GM18870 (cell line): ENCODE measurements around the gene AMPD2.

ENCODE experiments used
- ATAC-seq: cut with Tn5 transposase; IDR thresholded peaks from one replicate; pipeline ENCODE4 v1.9.1; 2021; ENCODE audit warnings: moderate library complexity; ENCODE audit not compliant: unreplicated experiment

Gene AMPD2

GRCh38 chr1:109616391-109616790 is 3.2 kb upstream of the AMPD2 start:
- ATAC-seq, result no peak

DNA sequence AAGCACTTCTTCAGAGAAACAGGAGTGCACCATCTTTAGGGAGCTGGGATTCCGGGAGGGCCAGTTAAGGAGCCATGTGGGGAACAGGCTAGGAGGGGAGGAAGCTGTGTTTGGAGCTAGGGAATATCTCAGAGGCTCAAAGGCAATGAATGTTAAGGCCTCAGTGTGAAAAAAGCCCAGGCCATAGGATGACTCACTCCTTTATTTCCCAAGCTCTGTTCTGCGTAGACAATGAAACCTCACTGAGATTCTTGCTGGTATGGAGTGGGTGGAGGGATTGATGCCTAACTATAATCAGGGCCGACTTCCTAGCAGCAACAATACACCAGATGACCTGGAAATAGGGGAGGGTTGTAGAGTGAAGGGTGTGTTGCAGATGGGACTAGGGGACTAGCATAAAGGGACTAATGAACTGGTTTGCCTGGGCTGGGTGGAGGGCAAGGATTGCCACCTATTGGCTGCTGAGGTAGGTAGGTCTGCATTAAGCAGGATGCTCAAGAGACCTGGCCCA is 2.3 kb upstream of the AMPD2 start:
- ATAC-seq, result no peak

DNA sequence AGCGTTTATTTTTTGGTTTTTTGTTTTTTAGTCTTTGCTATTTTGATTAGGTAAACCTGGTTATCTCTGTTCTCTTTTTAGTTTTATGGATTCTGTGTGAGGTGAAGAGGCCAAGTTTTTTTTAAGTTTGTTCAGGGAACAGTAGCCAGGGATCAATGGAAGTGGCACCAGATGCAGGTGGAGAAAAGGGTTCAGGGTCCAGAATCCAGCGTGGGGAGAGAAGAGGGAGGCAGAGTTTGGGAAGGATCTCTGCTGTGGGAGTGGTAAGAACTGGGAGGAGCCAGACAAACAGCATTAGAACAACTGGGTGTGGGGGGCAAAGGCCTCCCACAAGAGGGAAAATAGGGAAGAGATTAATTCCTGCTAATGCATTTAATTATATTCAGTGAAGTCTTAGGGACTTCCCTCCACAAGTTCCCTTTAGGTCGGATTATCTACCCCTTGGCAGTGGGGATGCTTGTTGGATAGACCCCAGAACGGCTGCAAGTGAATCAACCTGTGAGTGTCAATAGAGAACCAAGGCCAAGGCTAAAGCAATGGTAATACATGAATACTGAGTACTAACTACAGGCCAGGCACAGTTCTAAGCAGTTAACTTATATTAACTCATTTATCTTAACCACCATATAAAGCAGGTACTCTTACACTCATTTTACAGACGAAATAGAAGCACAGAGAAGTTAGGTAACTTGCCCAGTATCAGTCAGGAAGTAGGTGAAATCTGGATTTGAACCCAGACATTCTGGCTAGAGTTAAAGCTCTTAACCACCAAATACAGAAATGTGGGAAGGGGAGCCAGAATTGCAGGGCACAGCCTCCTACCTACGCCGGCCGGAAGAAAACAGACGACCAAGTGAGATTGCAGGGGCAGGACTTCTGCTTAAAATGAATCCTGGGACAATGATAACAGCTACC is 719 bp upstream of the AMPD2 start:
- ATAC-seq, result no peak

- ATAC-seq, result no peak
Observed at GRCh38 chr1:109620401-109620791, 759 bp downstream of the AMPD2 start.

DNA sequence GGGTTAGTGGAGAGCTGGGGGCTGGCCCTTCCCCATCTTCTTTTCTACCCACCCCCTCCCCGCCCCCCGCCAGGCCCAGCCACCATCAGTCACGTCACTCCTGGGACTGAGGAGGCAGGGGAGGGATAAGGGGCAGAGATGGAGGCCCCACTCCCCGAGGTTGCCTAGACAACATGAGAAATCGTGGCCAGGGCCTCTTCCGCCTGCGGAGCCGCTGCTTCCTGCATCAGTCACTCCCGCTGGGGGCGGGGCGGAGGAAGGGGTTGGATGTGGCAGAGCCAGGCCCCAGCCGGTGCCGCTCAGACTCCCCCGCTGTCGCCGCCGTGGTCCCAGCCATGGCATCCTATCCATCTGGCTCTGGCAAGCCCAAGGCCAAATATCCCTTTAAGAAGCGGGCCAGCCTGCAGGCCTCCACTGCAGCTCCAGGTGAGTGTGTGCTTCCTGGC is 1.2 kb downstream of the AMPD2 start:
- ATAC-seq, result peak; percentile 59

- ATAC-seq, result no peak
Observed at GRCh38 chr1:109621379-109622136, 1.9 kb downstream of the AMPD2 start.

GRCh38 chr1:109622137-109622892 is 2.7 kb downstream of the AMPD2 start:
- ATAC-seq, result no peak

- no peak for ATAC-seq
Observed at GRCh38 chr1:109622895-109623294, 3.3 kb downstream of the AMPD2 start.

DNA sequence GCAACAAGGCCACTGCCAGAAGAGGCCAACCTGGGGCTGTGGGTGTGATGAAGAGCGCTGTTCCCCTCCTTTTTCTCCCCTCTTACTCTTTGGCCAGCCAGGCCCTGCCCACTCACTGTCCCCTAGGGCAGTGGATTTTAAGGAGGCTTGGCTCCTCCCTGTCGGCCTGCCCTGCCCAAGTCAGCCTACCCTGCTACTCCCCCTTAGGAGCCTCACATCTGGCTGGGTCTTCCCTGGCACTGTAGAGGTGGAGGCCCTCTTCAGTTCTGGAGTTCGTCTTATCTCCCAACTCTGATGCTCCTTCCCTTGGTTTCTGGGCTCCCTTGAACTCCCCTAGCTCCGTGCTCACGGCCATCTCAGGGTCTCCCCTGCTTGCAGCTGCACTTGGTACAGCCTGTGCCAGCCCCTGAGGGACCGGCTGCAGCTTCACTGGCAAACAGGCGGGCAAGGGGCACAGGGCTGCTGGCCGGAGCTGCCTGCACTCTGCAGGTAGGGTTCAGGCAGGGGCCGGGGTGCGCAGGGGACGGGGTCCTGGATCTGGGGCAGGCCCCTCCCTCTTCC is 4.0 kb downstream of the AMPD2 start:
- ATAC-seq, result no peak

DNA sequence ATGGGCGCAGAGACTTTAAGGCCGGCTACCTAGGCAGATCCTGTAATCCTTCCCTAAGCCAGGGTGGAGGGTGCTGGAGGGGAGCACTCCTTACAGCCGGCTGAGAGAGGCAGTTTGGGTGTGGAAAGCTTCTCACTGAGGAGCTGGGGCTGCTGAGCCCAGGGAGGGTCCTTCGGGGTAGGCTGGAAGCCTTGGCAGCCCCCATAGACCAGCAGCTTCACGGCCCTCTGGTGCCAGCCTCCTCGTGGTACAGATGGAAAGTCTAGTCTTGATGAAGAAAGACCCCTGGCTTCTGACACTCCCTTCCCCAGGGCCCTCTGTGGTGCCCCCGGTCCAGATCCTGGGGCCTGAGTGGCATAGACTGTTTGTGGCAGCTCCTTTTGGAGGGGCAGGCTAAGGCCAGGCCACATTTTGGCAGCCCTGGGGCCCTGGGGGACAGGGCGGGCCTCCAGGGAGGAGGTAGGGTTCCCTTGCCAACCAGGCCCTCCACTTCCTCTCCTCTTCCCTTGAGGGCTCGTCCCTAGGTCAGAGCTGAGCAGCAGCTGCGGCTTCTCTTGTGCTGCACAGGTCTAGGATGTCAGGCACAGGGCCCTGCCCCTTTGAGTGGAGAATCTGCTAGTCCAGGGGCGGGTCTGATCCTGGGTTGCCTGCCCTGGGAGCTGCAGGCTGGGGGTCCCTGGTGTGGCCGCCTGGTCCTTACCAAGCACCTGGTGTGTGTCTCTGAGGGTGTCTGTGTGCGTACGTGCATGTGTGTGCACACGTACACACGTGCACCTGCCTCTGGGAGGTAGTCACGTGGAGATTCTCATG is 4.8 kb downstream of the AMPD2 start:
- no peak for ATAC-seq

DNA sequence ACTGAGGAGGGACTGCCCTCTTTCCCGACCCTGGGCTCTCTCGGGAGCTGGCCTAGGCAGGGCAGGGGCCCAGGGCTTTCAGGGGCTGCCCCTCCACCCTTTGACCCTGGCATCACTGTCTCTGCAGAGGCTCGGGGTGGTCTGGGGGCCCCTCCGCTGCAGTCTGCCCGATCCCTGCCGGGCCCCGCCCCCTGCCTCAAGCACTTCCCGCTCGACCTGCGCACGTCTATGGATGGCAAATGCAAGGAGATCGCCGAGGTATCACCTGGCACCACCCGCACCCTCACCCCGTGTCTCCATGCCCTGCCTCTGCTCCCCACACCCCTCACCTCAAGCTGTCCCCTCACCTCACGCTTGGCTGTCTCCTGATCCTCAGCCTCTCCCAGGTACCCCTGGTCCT is 5.5 kb downstream of the AMPD2 start:
- ATAC-seq, result no peak

DNA sequence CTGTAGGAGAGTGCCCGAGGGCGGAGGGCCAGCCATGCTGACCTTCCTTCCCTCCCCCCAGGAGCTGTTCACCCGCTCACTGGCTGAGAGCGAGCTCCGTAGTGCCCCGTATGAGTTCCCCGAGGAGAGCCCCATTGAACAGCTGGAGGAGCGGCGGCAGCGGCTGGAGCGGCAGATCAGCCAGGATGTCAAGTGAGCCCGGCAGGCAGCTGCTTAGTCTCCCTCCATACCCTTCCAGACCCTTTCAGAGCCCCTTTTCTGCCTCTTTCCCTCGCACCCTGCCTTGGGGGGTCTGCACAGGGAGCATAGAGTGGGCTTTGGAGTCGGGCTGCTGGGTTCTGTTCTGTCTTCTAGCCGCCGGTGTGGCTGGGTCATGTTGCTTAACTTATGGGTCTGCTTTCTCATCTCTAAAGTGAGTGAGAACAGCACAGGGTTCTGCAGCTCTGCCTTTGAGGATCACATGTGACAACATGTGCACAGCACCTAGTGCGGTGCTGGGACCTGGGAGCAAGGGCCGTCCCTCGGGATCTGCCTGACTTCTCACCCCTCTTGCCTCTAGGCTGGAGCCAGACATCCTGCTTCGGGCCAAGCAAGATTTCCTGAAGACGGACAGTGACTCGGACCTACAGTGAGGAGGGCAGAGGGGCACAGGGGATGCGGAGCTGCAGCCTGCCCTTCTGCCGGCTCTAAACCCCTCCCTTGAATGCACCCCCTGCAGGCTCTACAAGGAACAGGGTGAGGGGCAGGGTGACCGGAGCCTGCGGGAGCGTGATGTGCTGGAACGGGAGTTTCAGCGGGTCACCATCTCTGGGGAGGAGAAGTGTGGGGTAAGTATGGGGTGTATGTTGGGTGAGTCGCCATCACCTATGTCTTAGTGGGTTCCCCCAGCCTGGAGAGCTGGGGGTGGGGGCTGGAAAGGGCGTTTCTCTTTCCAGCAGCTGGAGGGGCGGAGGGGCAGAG is 6.2 kb downstream of the AMPD2 start:
- ATAC-seq, result no peak

- ATAC-seq, result no peak
Observed at GRCh38 chr1:109626682-109627408, 7.2 kb downstream of the AMPD2 start.

DNA sequence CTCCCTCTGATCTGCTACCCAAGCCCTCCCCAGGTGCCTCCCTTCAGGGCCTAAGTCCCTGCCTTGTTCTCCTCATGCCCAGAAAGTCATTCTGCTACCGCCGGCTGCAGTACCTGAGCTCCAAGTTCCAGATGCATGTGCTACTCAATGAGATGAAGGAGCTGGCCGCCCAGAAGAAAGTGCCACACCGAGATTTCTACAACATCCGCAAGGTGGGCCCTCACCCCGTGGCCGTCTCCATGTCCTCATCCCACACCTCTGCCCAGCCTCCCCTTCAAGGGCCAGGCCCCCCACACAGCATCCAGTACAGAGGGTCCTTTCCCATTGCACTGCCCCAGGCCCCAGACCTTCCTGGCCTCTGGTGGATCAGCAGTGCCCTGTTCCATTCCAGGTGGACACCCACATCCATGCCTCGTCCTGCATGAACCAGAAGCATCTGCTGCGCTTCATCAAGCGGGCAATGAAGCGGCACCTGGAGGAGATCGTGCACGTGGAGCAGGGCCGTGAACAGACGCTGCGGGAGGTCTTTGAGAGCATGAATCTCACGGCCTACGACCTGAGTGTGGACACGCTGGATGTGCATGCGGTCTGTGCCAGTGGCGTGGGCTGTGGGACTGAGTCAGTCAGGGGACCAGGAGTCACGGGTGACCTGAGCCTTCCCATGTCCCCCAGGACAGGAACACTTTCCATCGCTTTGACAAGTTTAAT is 8.2 kb downstream of the AMPD2 start:
- ATAC-seq, result no peak

DNA sequence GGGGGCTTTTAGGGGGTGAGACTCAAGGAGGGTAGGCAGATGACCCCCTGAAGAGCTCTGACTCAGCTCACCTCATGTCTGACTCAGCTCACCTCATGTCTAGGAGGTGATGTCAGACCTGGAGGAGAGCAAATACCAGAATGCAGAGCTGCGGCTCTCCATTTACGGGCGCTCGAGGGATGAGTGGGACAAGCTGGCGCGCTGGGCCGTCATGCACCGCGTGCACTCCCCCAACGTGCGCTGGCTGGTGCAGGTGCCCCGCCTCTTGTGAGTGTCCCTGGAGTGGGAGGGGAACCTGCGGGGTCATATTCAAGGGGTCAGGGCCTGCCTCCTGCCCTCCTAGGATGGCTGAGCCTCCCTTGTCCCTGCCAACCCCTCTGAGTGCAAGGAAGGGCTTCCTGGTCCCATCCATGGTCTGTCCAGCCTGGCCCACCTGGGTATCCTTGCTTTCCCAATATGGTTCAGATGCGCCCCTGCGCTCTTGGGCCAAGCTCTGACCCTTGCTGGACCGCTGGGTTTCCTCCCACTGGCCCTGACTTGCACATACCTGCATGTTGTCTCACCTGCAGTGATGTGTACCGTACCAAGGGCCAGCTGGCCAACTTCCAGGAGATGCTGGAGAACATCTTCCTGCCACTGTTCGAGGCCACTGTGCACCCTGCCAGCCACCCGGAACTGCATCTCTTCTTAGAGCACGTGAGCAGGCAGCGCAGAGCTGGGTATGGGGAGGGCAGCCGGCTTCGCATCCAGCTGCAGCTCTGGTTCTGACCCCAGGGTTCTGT is 9.1 kb downstream of the AMPD2 start:
- ATAC-seq, result no peak

DNA sequence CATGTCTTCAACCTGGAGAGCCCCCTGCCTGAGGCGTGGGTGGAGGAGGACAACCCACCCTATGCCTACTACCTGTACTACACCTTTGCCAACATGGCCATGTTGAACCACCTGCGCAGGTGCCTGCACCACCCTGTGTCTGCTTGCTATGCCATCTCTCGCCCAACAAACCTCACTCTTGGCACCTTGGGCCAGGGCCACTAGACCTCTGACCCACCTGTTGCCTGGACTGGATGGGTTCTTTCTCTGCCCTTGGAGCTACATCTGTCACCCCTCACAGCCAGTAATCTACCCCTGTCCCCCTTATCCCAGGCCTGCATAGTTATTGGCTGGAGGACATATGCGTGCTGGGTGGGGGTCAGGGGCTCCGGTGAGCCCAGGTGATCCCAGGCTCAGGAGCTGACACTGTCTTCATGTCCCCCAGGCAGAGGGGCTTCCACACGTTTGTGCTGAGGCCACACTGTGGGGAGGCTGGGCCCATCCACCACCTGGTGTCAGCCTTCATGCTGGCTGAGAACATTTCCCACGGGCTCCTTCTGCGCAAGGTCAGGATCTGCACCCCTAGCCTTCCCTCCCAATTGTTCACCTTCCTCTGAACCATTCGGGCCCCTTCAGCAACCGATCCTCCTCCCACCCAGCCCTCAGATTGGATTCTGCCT is 9.9 kb downstream of the AMPD2 start:
- no peak for ATAC-seq
